ENCODE data around the gene SPATA32.

DNA sequence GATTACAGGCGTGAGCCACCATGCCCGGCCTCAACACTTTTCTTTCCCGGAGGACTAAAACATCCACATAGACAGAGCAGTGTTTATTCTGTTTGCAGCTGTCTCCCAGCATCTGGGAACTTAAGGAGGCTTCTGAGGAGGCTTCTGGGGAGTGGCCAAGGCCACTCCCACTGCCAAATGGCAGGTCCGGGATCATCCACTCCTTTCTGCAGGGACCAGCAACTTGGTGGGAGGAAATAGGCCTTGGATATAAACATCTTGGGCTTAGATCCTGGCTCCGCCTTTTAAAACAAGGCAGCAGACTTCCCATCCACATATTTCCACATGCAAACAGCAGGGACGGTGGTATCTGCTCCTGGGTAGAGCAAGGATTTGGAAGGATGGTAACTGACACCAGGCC lies 14.1 kb upstream of the SPATA32 start:
- TF ChIP-seq POLR2A (IDR thresholded peaks at IDR 0.05), result no peak
- TF ChIP-seq, protein P1, sequence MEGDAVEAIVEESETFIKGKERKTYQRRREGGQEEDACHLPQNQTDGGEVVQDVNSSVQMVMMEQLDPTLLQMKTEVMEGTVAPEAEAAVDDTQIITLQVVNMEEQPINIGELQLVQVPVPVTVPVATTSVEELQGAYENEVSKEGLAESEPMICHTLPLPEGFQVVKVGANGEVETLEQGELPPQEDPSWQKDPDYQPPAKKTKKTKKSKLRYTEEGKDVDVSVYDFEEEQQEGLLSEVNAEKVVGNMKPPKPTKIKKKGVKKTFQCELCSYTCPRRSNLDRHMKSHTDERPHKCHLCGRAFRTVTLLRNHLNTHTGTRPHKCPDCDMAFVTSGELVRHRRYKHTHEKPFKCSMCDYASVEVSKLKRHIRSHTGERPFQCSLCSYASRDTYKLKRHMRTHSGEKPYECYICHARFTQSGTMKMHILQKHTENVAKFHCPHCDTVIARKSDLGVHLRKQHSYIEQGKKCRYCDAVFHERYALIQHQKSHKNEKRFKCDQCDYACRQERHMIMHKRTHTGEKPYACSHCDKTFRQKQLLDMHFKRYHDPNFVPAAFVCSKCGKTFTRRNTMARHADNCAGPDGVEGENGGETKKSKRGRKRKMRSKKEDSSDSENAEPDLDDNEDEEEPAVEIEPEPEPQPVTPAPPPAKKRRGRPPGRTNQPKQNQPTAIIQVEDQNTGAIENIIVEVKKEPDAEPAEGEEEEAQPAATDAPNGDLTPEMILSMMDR (IDR thresholded peaks at IDR 0.05), result no peak

Data from uterus (tissue), 2 donors.